Measurements from ENCODE around the gene CPEB4.

CPEB4 gene

GRCh38 chr5:173950829-173951228 is 62.7 kb downstream of the CPEB4 start:
- Histone ChIP-seq H2BK5ac (ENCODE audit: low read depth, low read length, poor library complexity, severe bottlenecking) (no peak overlapping the region), H3K4me2 (ENCODE audit: low read length, poor library complexity, severe bottlenecking) (no peak overlapping the region), H3K23ac (ENCODE audit: low read length in 2 of 2) (no peak overlapping the region), H4K8ac (ENCODE audit: low read length) (no peak overlapping the region), H4K91ac (ENCODE audit: low read length) (no peak overlapping the region), H3K9ac (ENCODE audit: low read length) (no peak overlapping the region), H3K18ac (ENCODE audit: low read depth in 1 of 2, low read length in 2 of 2) (no peak overlapping the region), H3K79me1 (replicated peaks; ENCODE audit: low read length, poor library complexity, severe bottlenecking) (peaks cover 18% of the 10 kb centered on the region), H3K14ac (ENCODE audit: low read length in 2 of 2) (no peak overlapping the region), H3K36me3 (ENCODE audit: control insufficient read depth in 1 of 2, insufficient read depth in 2 of 2, low read depth in 1 of 2, low read length in 2 of 2) (peaks cover 7 to 97% of the 10 kb centered on the region in 2 experiments), H3K4me3 (ENCODE audit: insufficient read depth in 1 of 2, low read depth in 1 of 2, low read length in 2 of 2) (no peak overlapping the region), H3K27ac (ENCODE audit: low read length, poor library complexity, severe bottlenecking) (no peak overlapping the region), H2BK15ac (ENCODE audit: low read depth, poor library complexity, severe bottlenecking) (no peak overlapping the region), H2AK5ac (ENCODE audit: low read length, severe bottlenecking) (no peak overlapping the region), H3K27me3 (ENCODE audit: control insufficient read depth in 1 of 2, insufficient read depth in 1 of 2, low read length in 2 of 2) (no peaks in the 10 kb centered on the region), H3K4me1 (ENCODE audit: control insufficient read depth, insufficient read depth, low read depth, low read length) (peaks cover 8% of the 10 kb centered on the region), H3K9me3 (ENCODE audit: control insufficient read depth, low read length) (no peaks in the 10 kb centered on the region), H3K4ac (ENCODE audit: low read depth in 1 of 2, low read length in 2 of 2) (no peak overlapping the region), H2BK12ac (ENCODE audit: low read length in 2 of 2) (no peak overlapping the region), H2AFZ (ENCODE audit: low read depth, low read length) (no peak overlapping the region), H2BK120ac (ENCODE audit: low read depth, low read length) (no peak overlapping the region)
- WGBS = 0% methylated on average over 2 of the region's 2 CpGs
- DNase-seq = peak; percentile 73

DNA sequence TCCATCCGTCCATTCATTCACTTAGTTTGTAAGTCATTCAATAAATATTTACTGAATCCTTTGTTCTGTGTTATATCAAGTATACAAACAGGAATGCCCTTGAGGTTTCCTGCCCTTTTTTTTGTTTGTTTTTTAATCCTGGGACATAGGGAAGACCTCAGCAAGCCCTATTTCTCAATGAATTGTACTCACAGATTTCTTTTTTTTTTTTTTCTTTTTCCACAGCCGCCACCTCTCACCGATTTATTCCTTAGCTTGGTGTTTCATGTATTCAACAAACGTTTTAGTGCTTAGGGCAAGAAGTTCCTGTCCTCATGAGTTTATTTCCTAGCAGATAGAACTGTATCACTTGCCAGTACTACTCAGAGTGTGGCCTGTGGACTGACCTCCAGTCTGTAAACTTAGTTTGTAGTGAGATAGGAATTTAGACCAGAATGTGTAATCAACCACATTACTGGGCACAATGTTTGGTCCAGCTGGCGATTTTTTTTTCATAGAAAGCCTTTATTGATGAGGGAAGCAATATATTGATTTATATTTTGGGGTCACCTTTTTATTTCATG is 65.5 kb downstream of the CPEB4 start:
- Histone ChIP-seq H3K9me3 (ENCODE audit: control insufficient read depth, low read length) (no peaks in the 10 kb centered on the region), H2AFZ (ENCODE audit: low read depth, low read length) (no peak overlapping the region), H2AK5ac (ENCODE audit: low read length, severe bottlenecking) (no peak overlapping the region), H3K9ac (ENCODE audit: low read length) (no peak overlapping the region), H3K23ac (ENCODE audit: low read length in 2 of 2) (no peak overlapping the region), H3K18ac (ENCODE audit: low read depth in 1 of 2, low read length in 2 of 2) (no peak overlapping the region), H3K14ac (ENCODE audit: low read length in 2 of 2) (no peak overlapping the region), H3K4ac (ENCODE audit: low read depth in 1 of 2, low read length in 2 of 2) (no peak overlapping the region), H3K79me1 (replicated peaks; ENCODE audit: low read length, poor library complexity, severe bottlenecking) (peaks cover 9% of the 10 kb centered on the region), H3K36me3 (ENCODE audit: control insufficient read depth in 1 of 2, insufficient read depth in 2 of 2, low read depth in 1 of 2, low read length in 2 of 2) (peaks cover 9 to 92% of the 10 kb centered on the region in 2 experiments), H3K4me2 (ENCODE audit: low read length, poor library complexity, severe bottlenecking) (no peak overlapping the region), H4K91ac (ENCODE audit: low read length) (no peak overlapping the region), H3K27ac (ENCODE audit: low read length, poor library complexity, severe bottlenecking) (no peak overlapping the region), H2BK15ac (ENCODE audit: low read depth, poor library complexity, severe bottlenecking) (no peak overlapping the region), H4K8ac (ENCODE audit: low read length) (no peak overlapping the region), H3K4me1 (ENCODE audit: control insufficient read depth, insufficient read depth, low read depth, low read length) (peaks cover 9% of the 10 kb centered on the region), H2BK120ac (ENCODE audit: low read depth, low read length) (no peak overlapping the region), H2BK5ac (ENCODE audit: low read depth, low read length, poor library complexity, severe bottlenecking) (no peak overlapping the region), H3K27me3 (ENCODE audit: control insufficient read depth in 1 of 2, insufficient read depth in 1 of 2, low read length in 2 of 2) (no peaks in the 10 kb centered on the region), H2BK12ac (ENCODE audit: low read length in 2 of 2) (no peak overlapping the region), H3K4me3 (ENCODE audit: insufficient read depth in 1 of 2, low read depth in 1 of 2, low read length in 2 of 2) (no peak overlapping the region)
- peak; percentile 80 for DNase-seq
- WGBS = 33% methylated on average over 1 of the region's 5 CpGs

DNA sequence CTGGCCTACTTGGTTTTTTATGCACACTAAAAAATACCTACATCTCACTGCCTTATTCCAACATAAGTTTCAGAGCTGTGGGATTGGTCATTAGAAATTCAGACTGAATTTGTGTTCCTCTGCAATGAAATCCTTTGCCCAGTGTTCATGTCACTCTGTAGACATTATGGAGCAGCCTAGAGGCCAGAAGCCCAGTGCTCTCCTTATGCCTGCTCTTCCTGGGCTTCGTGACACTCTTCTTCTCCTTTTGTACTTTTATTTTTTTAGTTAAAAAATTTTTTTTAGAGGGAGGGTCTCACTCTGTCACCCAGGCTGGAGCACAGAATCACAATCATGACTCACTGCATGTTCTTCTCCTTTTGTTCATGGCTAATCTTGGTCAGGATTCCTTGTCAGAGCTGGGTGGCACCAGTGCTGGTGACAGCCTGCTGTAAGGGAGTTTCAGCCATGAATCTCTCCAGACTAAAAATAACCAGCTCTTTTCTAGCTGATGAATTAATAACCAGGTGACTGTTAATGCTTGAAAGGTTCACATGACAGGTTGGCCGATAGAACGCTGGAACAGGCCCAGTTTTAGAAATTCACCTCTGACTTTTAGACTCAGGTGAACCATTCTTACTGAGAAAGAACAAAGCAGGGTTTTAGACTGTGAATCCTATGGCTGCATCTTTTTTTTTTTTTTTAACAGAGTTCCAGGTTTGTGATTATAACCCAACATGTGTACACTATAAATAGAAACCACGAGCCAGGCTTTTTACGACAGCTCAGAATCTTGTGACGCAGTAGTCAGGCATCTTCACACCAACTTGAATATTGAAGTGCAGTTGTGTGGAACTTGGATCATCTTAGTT is 66.7 kb downstream of the CPEB4 start:
- Histone ChIP-seq H3K9ac (ENCODE audit: low read length) (peak overlapping the region; percentile 39), H3K79me1 (replicated peaks; ENCODE audit: low read length, poor library complexity, severe bottlenecking) (peaks cover 7% of the 10 kb centered on the region), H3K27ac (ENCODE audit: low read length, poor library complexity, severe bottlenecking) (peak overlapping the region; percentile 37), H3K27me3 (ENCODE audit: control insufficient read depth in 1 of 2, insufficient read depth in 1 of 2, low read length in 2 of 2) (no peaks in the 10 kb centered on the region), H2AK5ac (ENCODE audit: low read length, severe bottlenecking) (no peak overlapping the region), H2BK12ac (ENCODE audit: low read length in 2 of 2) (peak overlapping the region in 1 of 2 experiments; percentile 78), H4K91ac (ENCODE audit: low read length) (peak overlapping the region; percentile 43), H3K36me3 (ENCODE audit: control insufficient read depth in 1 of 2, insufficient read depth in 2 of 2, low read depth in 1 of 2, low read length in 2 of 2) (peaks cover 9 to 86% of the 10 kb centered on the region in 2 experiments), H3K14ac (ENCODE audit: low read length in 2 of 2) (no peak overlapping the region), H2BK5ac (ENCODE audit: low read depth, low read length, poor library complexity, severe bottlenecking) (peak overlapping the region; percentile 9), H3K4me2 (ENCODE audit: low read length, poor library complexity, severe bottlenecking) (no peak overlapping the region), H3K4me1 (ENCODE audit: control insufficient read depth, insufficient read depth, low read depth, low read length) (peaks cover 9% of the 10 kb centered on the region), H3K23ac (ENCODE audit: low read length in 2 of 2) (no peak overlapping the region), H3K4me3 (ENCODE audit: insufficient read depth in 1 of 2, low read depth in 1 of 2, low read length in 2 of 2) (no peak overlapping the region), H2AFZ (ENCODE audit: low read depth, low read length) (no peak overlapping the region), H3K9me3 (ENCODE audit: control insufficient read depth, low read length) (no peaks in the 10 kb centered on the region), H3K18ac (ENCODE audit: low read depth in 1 of 2, low read length in 2 of 2) (peak overlapping the region; percentile 28 to 82), H2BK120ac (ENCODE audit: low read depth, low read length) (peak overlapping the region; percentile 27), H3K4ac (ENCODE audit: low read depth in 1 of 2, low read length in 2 of 2) (peak overlapping the region; percentile 4 to 30), H4K8ac (ENCODE audit: low read length) (no peak overlapping the region), H2BK15ac (ENCODE audit: low read depth, poor library complexity, severe bottlenecking) (no peak overlapping the region)
- DNase-seq = peak; percentile 87
- WGBS = 89% methylated on average over 2 of the region's 6 CpGs

DNA sequence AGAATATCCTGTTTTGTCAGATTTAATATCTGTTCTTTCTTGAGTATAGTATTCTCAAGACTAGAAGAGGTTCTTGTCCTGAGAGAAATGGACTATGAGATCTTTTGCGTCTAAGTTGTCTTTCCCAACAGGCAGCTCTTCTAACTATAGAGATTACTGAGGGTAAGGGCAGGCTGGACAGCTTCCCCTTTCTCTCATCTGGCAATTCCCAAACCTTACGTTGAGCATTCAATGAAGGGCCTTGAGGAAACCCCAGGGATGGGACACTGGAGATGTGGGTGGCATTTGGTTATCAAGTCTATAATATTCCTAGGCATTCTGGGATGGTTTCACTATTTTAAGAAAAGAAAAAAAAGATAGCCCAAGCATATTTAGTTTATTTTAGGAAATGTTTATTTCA is 72.8 kb downstream of the CPEB4 start:
- H3K27me3 ChIP-seq (ENCODE audit: control insufficient read depth in 1 of 2, insufficient read depth in 1 of 2, low read length in 2 of 2) = no peaks in the 10 kb centered on the region
- no peak overlapping the region for H3K4ac ChIP-seq (ENCODE audit: low read depth in 1 of 2, low read length in 2 of 2)
- H3K14ac ChIP-seq (ENCODE audit: low read length in 2 of 2) = no peak overlapping the region
- H3K79me1 ChIP-seq (replicated peaks; ENCODE audit: low read length, poor library complexity, severe bottlenecking) = peaks cover 5% of the 10 kb centered on the region
- H3K18ac ChIP-seq (ENCODE audit: low read depth in 1 of 2, low read length in 2 of 2) = no peak overlapping the region
- no peak overlapping the region for H2AFZ ChIP-seq (ENCODE audit: low read depth, low read length)
- H2BK120ac ChIP-seq (ENCODE audit: low read depth, low read length) = no peak overlapping the region
- H2BK15ac ChIP-seq (ENCODE audit: low read depth, poor library complexity, severe bottlenecking) = no peak overlapping the region
- 100% methylated on average over 1 of the region's 2 CpGs for WGBS
- no peak overlapping the region for H4K8ac ChIP-seq (ENCODE audit: low read length)
- no peak overlapping the region for H3K23ac ChIP-seq (ENCODE audit: low read length in 2 of 2)
- no peak overlapping the region for H3K27ac ChIP-seq (ENCODE audit: low read length, poor library complexity, severe bottlenecking)
- no peak overlapping the region for H2BK5ac ChIP-seq (ENCODE audit: low read depth, low read length, poor library complexity, severe bottlenecking)
- H3K4me1 ChIP-seq (ENCODE audit: control insufficient read depth, insufficient read depth, low read depth, low read length) = peaks cover 3% of the 10 kb centered on the region
- H3K4me3 ChIP-seq (ENCODE audit: insufficient read depth in 1 of 2, low read depth in 1 of 2, low read length in 2 of 2) = no peak overlapping the region
- no peak for DNase-seq
- H2AK5ac ChIP-seq (ENCODE audit: low read length, severe bottlenecking) = no peak overlapping the region
- no peak overlapping the region for H2BK12ac ChIP-seq (ENCODE audit: low read length in 2 of 2)
- no peak overlapping the region for H3K4me2 ChIP-seq (ENCODE audit: low read length, poor library complexity, severe bottlenecking)
- no peak overlapping the region for H4K91ac ChIP-seq (ENCODE audit: low read length)
- peaks cover under 1 to 33% of the 10 kb centered on the region in 2 experiments for H3K36me3 ChIP-seq (ENCODE audit: control insufficient read depth in 1 of 2, insufficient read depth in 2 of 2, low read depth in 1 of 2, low read length in 2 of 2)
- H3K9me3 ChIP-seq (ENCODE audit: control insufficient read depth, low read length) = no peaks in the 10 kb centered on the region
- no peak overlapping the region for H3K9ac ChIP-seq (ENCODE audit: low read length)
